ENCODE results near the gene PTGDS.

PTGDS gene

GRCh38 chr9:137009938-137010732 is 32.8 kb downstream of the PTGDS start:
- DNase-seq (ENCODE audit: low spot score), result no peak

- no peak for DNase-seq (ENCODE audit: low spot score)
Observed at GRCh38 chr9:137011156-137011555, 33.9 kb downstream of the PTGDS start.

- DNase-seq (ENCODE audit: low spot score), result no peak
Observed at GRCh38 chr9:137011907-137012675, 34.8 kb downstream of the PTGDS start.

GRCh38 chr9:137012694-137013570 is 35.6 kb downstream of the PTGDS start:
- DNase-seq (ENCODE audit: low spot score), result no peak

- DNase-seq (ENCODE audit: low spot score), result no peak
Observed at GRCh38 chr9:137013571-137013940, 36.3 kb downstream of the PTGDS start.

GRCh38 chr9:137014166-137014565 is 36.9 kb downstream of the PTGDS start:
- no peak for DNase-seq (ENCODE audit: low spot score)

- DNase-seq (ENCODE audit: low spot score), result no peak
Observed at GRCh38 chr9:137014776-137015539, 37.7 kb downstream of the PTGDS start.

GRCh38 chr9:137015540-137015930 is 38.2 kb downstream of the PTGDS start:
- DNase-seq (ENCODE audit: low spot score), result no peak

GRCh38 chr9:137015976-137016375 is 38.7 kb downstream of the PTGDS start:
- DNase-seq (ENCODE audit: low spot score), result no peak

GRCh38 chr9:137016436-137016835 is 39.1 kb downstream of the PTGDS start:
- DNase-seq (ENCODE audit: low spot score), result no peak

- no peak for DNase-seq (ENCODE audit: low spot score)
Observed at GRCh38 chr9:137017071-137017470, 39.8 kb downstream of the PTGDS start.

GRCh38 chr9:137017791-137018497 is 40.6 kb downstream of the PTGDS start:
- DNase-seq (ENCODE audit: low spot score), result no peak

- DNase-seq (ENCODE audit: low spot score), result no peak
Observed at GRCh38 chr9:137018761-137019559, 41.7 kb downstream of the PTGDS start.

- no peak for DNase-seq (ENCODE audit: low spot score)
Observed at GRCh38 chr9:137019891-137020683, 42.8 kb downstream of the PTGDS start.

- DNase-seq (ENCODE audit: low spot score), result no peak
Observed at GRCh38 chr9:137020771-137021567, 43.7 kb downstream of the PTGDS start.

- no peak for DNase-seq (ENCODE audit: low spot score)
Observed at GRCh38 chr9:137021568-137021978, 44.3 kb downstream of the PTGDS start.

- DNase-seq (ENCODE audit: low spot score), result peak; percentile 72
Observed at GRCh38 chr9:137021979-137022661, 44.8 kb downstream of the PTGDS start.

GRCh38 chr9:137022662-137023008 is 45.3 kb downstream of the PTGDS start:
- no peak for DNase-seq (ENCODE audit: low spot score)
